HepG2 (cell line): Measurements from ENCODE around the gene ELMO2. TPM values are rescaled to one million over a fixed set of nuclear protein-coding genes. Genes with fewer than 3 reads are reported as not detected.
A peak's percentile ranks its signal among the peaks of the same experiment; 100 is the strongest.

Source experiments
- ARID2 ChIP-seq: sonication (generic); formaldehyde crosslinking; IDR thresholded peaks from 2 replicates; pipeline ENCODE4 v1.8.1; 2022; ENCODE audit warnings: mild to moderate bottlenecking, missing genetic modification reagents, borderline replicate concordance
- ARID5B ChIP-seq: IDR thresholded peaks from 2 replicates; pipeline ENCODE4 v1.4.0; 2020; ENCODE audit warnings: mild to moderate bottlenecking, missing genetic modification reagents
- CBFB ChIP-seq: sonication (generic); formaldehyde crosslinking; IDR thresholded peaks from 2 replicates; pipeline ENCODE4 v1.4.0; 2020; ENCODE audit warnings: missing genetic modification reagents
- DPF2 ChIP-seq: sonication (generic); formaldehyde crosslinking; IDR thresholded peaks from 2 replicates; pipeline ENCODE4 v1.4.0; 2020; ENCODE audit warnings: mild to moderate bottlenecking, low read depth, missing genetic modification reagents, borderline replicate concordance
- EZH2 ChIP-seq: conservative IDR thresholded peaks from 2 replicates; pipeline ENCODE4 v1.6.1; 2012; ENCODE audit warnings: mild to moderate bottlenecking, low read depth, low read length, moderate library complexity
- GFI1 ChIP-seq: sonication (generic); formaldehyde crosslinking; IDR thresholded peaks from 2 replicates; pipeline ENCODE4 v1.5.0; 2020; ENCODE audit warnings: missing genetic modification reagents, mild to moderate bottlenecking, borderline replicate concordance
- MEIS2 ChIP-seq: sonication (generic); formaldehyde crosslinking; IDR thresholded peaks from 2 replicates; pipeline ENCODE4 v1.9.0; 2021; ENCODE audit warnings: mild to moderate bottlenecking, missing genetic modification reagents
- MLXIP ChIP-seq: sonication (generic); formaldehyde crosslinking; IDR thresholded peaks from 2 replicates; pipeline ENCODE4 v1.9.0; 2021; ENCODE audit warnings: missing genetic modification reagents, borderline replicate concordance
- NFKBIZ ChIP-seq: IDR thresholded peaks from 2 replicates; pipeline ENCODE4 v1.6.1; 2018; ENCODE audit warnings: missing genetic modification reagents, missing compliant biosample characterization
- NR2F6 ChIP-seq, 2 experiments: IDR thresholded peaks; 2 replicates each; pipeline ENCODE4 v1.6.1; 2016; ENCODE audit warnings: antibody characterized with exemption in 1 of 2, mild to moderate bottlenecking in 1 of 2
- NRL ChIP-seq: sonication (generic); formaldehyde crosslinking; IDR thresholded peaks from 2 replicates; pipeline ENCODE4 v1.5.0; 2020; ENCODE audit warnings: missing genetic modification reagents, mild to moderate bottlenecking, moderate library complexity, borderline replicate concordance
- POLR2AphosphoS2 ChIP-seq: IDR thresholded peaks from 2 replicates; pipeline ENCODE4 v1.6.1; 2011; ENCODE audit warnings: low read depth, low read length, improper control_type of control experiment
- RBM22 ChIP-seq: fragments of 200-400 bp; formaldehyde crosslinking; optimal IDR thresholded peaks from 2 replicates; pipeline ENCODE3; 2017; ENCODE audit warnings: mild to moderate bottlenecking, low read length, moderate library complexity
- THYN1 ChIP-seq: sonication (generic); formaldehyde crosslinking; IDR thresholded peaks from 2 replicates; pipeline ENCODE4 v1.8.1; 2023; ENCODE audit warnings: low read depth, mild to moderate bottlenecking, moderate library complexity, missing genetic modification reagents, borderline replicate concordance
- XBP1 ChIP-seq: sonication (generic); formaldehyde crosslinking; IDR thresholded peaks from 2 replicates; pipeline ENCODE4 v1.5.0; 2020; ENCODE audit warnings: missing genetic modification reagents
- ZFX ChIP-seq: sonication (generic); formaldehyde crosslinking; IDR thresholded peaks from 2 replicates; pipeline ENCODE4 v1.4.0; 2020; ENCODE audit warnings: mild to moderate bottlenecking, low read depth, missing genetic modification reagents, moderate library complexity
- ZNF3 ChIP-seq: IDR thresholded peaks from 2 replicates; pipeline ENCODE4 v1.7.0; 2017; ENCODE audit warnings: inconsistent platforms
- ZNF326 ChIP-seq: sonication (generic); formaldehyde crosslinking; IDR thresholded peaks from 2 replicates; pipeline ENCODE4 v1.4.0; 2020; ENCODE audit warnings: missing genetic modification reagents, borderline replicate concordance
- ZNF33A ChIP-seq: sonication (generic); formaldehyde crosslinking; IDR thresholded peaks from 2 replicates; pipeline ENCODE4 v1.5.1; 2020; ENCODE audit warnings: missing genetic modification reagents, mild to moderate bottlenecking, moderate library complexity, borderline replicate concordance
- ZNF34 ChIP-seq: sonication (generic); formaldehyde crosslinking; IDR thresholded peaks from 2 replicates; pipeline ENCODE4 v1.4.0; 2020; ENCODE audit warnings: mild to moderate bottlenecking, missing genetic modification reagents, borderline replicate concordance
- ZNF496 ChIP-seq: sonication (generic); formaldehyde crosslinking; IDR thresholded peaks from 2 replicates; pipeline ENCODE4 v1.8.1; 2023; ENCODE audit warnings: mild to moderate bottlenecking, moderate library complexity, missing genetic modification reagents; ENCODE audit not compliant: insufficient replicate concordance
- ZNF543 ChIP-seq: sonication (generic); formaldehyde crosslinking; IDR thresholded peaks from 2 replicates; pipeline ENCODE4 v1.4.0; 2020; ENCODE audit warnings: mild to moderate bottlenecking, missing genetic modification reagents
- ZNF747 ChIP-seq: sonication (generic); formaldehyde crosslinking; IDR thresholded peaks from 2 replicates; pipeline ENCODE4 v1.8.1; 2023; ENCODE audit warnings: missing genetic modification reagents, mild to moderate bottlenecking, borderline replicate concordance
- ZNF777 ChIP-seq: sonication (generic); formaldehyde crosslinking; IDR thresholded peaks from 2 replicates; pipeline ENCODE4 v1.4.0; 2020; ENCODE audit warnings: missing genetic modification reagents
- ZSCAN25 ChIP-seq: sonication (generic); formaldehyde crosslinking; IDR thresholded peaks from 2 replicates; pipeline ENCODE4 v1.8.0; 2022; ENCODE audit warnings: mild to moderate bottlenecking, missing genetic modification reagents
- polyA plus RNA-seq, 8 experiments: library from polyadenylated mRNA; depleted of rRNA in 3 of 8; stranded (reverse) in 7 of 8; unstranded in 1 of 8; fragments of >200 nt; fragmentation: Illumina TruSeq in 4 of 8; extraction: Trizol in 4 of 8; gene quantifications; 2 replicates each; pipeline versions ENCODE4 v1.2.1 to v1.2.3, GENCODE V29; 2011 to 2016; ENCODE audit warnings: low read depth in 4 of 8, missing spikeins in 1 of 8, mixed read lengths in 1 of 8; ENCODE audit not compliant: insufficient read depth in 1 of 8
- total RNA-seq, 5 experiments: library from RNA; depleted of rRNA; stranded (reverse); fragments of >200 nt; fragmentation: Illumina TruSeq; extraction: Trizol; gene quantifications; 2 replicates each; pipeline ENCODE4 v1.2.3, GENCODE V29; 2016; ENCODE audit warnings: low read depth in 1 of 5

Gene ELMO2
- total and polyA plus RNA-seq, 2 of the 13 experiments (the other 11 are each of a cell fraction or from before 2014, with no cell fraction given), result 30.6 to 35.7 TPM

DNA sequence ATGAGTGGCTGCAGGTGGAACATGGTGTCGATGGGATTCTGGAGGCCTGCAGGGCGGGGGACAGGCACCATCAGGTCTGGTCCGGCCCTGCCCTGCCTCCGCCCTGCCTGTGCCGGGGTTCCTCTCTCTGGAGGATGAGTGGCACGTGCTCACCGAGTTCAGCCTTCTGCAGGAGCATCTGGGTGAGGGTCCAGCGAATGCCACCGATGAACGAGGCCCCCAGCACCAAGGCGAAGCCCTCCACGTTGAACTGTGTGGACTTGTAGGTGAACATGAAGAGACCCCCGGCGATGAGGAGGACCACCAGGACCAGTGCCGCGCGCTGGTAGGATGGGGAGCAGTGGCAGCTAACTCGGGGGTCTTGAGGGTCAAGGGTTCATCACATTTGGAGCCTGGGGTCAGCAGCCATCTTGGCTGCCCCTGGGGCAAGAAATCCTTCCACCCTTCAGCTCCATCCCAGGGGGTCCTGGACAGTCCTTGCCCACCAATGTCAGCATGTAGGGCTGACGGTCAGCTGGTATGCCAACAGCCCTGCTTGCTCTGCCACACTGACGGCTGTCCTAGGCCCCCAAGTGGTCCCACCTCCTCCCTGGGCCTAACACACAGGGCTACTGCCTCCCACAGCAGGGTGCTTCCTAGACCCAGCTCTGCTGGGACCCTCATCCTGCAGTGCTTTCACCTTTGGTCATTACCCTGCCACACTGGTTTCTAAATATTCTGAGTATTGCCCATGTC lies 51.3 kb downstream of the ELMO2 start (continued):
- TF ChIP-seq MLXIP (CRISPR knock-in tag), result no peak
- no peak for TF ChIP-seq EZH2
- TF ChIP-seq DPF2 (CRISPR knock-in tag), result no peak
- no peak for TF ChIP-seq CBFB (CRISPR knock-in tag)
- peak; percentile 7 for TF ChIP-seq RBM22
- no peak for TF ChIP-seq XBP1 (CRISPR knock-in tag)
- TF ChIP-seq ZNF747 (CRISPR knock-in tag), result no peak
- no peak for TF ChIP-seq THYN1 (CRISPR knock-in tag)
- TF ChIP-seq NRL (CRISPR knock-in tag), result peak; percentile 49; the same call in 1 of the 2 replicates
- TF ChIP-seq ZNF3 (CRISPR knock-in tag), result no peak
- no peak for TF ChIP-seq ZNF34 (CRISPR knock-in tag)
- no peak for TF ChIP-seq MEIS2 (CRISPR knock-in tag)
- no peak for TF ChIP-seq ZNF777 (CRISPR knock-in tag)
- no peak for TF ChIP-seq ZSCAN25 (CRISPR knock-in tag)
- no peak for TF ChIP-seq ARID5B
- no peak for TF ChIP-seq ZNF33A (CRISPR knock-in tag)
- no peak for TF ChIP-seq GFI1 (CRISPR knock-in tag)
- no peak for TF ChIP-seq ZNF543 (CRISPR knock-in tag)
- TF ChIP-seq ZNF326 (CRISPR knock-in tag), result no peak
- TF ChIP-seq NFKBIZ (CRISPR knock-in tag), result no peak
- TF ChIP-seq ARID2 (CRISPR knock-in tag), result no peak
- no peak for TF ChIP-seq NR2F6 (IDR thresholded peaks at IDR 0.05)
- no peak for TF ChIP-seq NR2F6 (CRISPR knock-in tag; IDR thresholded peaks at IDR 0.05)
- TF ChIP-seq ZFX (CRISPR knock-in tag), result no peak
- no peak for TF ChIP-seq ZNF496 (CRISPR knock-in tag)
- TF ChIP-seq POLR2AphosphoS2, result no peak
